ENCODE results near the gene CP. TPM values are rescaled to one million over a fixed set of nuclear protein-coding genes. Genes with fewer than 3 reads are reported as not detected.

The CP gene
- total and polyA plus RNA-seq, 2 of the 13 experiments (the other 11 are each of a cell fraction or from before 2014, with no cell fraction given): 42.6 to 789 TPM

DNA sequence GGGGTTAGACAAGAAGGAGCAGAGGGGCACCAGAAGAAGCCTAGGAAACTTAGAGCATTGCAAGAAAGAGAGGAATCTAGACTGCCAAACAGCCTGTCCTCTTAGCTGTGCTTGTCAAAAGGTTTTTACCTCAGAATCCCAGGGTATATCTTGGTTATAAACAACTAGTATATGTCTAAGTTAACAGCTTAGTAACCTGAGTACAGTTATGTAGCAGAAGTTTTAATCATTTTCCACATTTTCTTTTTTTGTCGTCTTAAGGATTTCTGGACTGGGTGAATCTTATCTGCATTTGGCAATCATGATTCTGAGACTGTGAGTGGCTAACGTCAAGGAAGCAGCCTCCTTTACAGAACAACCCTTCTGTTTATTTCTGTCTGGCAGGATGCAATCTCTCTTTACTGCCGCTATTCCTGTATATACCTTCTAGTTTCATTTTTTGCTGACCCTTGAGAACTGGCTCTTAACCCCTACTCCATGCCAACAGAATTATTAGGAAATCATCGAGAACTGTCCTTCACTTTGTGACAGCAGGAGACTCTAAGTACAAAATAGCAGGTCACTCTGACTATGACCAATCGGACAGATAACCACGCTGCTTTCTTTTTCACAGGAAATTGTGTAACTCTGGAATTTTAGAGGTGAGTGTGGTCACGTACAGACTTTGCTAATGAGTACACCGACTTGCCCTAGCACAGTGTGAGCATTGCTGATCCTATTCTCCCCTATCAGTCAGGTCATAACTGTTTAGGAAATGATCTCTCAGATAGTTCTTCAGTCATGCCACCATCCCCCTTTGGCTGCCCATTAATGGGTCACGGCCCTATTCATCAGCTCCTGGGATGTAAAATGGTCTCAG lies 3.3 kb upstream of the CP start (continued):
- TF ChIP-seq SPEN (CRISPR knock-in tag; IDR thresholded peaks at IDR 0.05; ENCODE audit: low read depth): peak; percentile 63; the same call in 1 of the 2 replicates
- TF ChIP-seq ZFY (CRISPR knock-in tag; IDR thresholded peaks at IDR 0.05): no peak
- peak; percentile 43; the same call in 1 of the 2 replicates for TF ChIP-seq SNAI1 (CRISPR knock-in tag; IDR thresholded peaks at IDR 0.05; ENCODE audit: borderline replicate concordance)
- peak; percentile 71; the same call in 1 of the 2 replicates for TF ChIP-seq YEATS4 (CRISPR knock-in tag; IDR thresholded peaks at IDR 0.05; ENCODE audit: borderline replicate concordance)
- TF ChIP-seq, protein P1, sequence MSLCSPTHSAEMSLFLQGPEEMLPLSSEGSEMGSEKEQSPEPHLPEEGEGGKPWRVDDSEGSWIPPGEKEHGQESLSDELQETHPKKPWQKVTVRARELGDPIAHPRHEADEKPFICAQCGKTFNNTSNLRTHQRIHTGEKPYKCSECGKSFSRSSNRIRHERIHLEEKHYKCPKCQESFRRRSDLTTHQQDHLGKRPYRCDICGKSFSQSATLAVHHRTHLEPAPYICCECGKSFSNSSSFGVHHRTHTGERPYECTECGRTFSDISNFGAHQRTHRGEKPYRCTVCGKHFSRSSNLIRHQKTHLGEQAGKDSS (CRISPR knock-in tag; IDR thresholded peaks at IDR 0.05; ENCODE audit: borderline replicate concordance, low read depth): no peak
- TF ChIP-seq YY1 (IDR thresholded peaks at IDR 0.05; ENCODE audit: insufficient read depth, insufficient replicate concordance, low read depth, low read length): peak; percentile 3
- TF ChIP-seq, protein P2, sequence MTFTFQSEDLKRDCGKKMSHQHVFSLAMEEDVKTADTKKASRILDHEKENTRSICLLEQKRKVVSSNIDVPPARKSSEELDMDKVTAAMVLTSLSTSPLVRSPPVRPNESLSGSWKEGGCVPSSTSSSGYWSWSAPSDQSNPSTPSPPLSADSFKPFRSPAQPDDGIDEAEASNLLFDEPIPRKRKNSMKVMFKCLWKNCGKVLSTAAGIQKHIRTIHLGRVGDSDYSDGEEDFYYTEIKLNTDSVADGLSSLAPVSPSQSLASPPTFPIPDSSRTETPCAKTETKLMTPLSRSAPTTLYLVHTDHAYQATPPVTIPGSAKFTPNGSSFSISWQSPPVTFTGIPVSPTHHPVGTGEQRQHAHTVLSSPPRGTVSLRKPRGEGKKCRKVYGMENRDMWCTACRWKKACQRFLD (CRISPR knock-in tag; IDR thresholded peaks at IDR 0.05; ENCODE audit: borderline replicate concordance): no peak
- TF ChIP-seq CHCHD3 (CRISPR knock-in tag; IDR thresholded peaks at IDR 0.05): no peak
- no peak for TF ChIP-seq SMAD1 (CRISPR knock-in tag; IDR thresholded peaks at IDR 0.05; ENCODE audit: borderline replicate concordance, low read depth)
- TF ChIP-seq ZNF550 (CRISPR knock-in tag; IDR thresholded peaks at IDR 0.05; ENCODE audit: borderline replicate concordance): no peak
- no peak for TF ChIP-seq KDM5B (CRISPR knock-in tag; IDR thresholded peaks at IDR 0.05; ENCODE audit: borderline replicate concordance)
- TF ChIP-seq ZNF792 (CRISPR knock-in tag; IDR thresholded peaks at IDR 0.05): peak; percentile 92
- TF ChIP-seq JUN (CRISPR knock-in tag; IDR thresholded peaks at IDR 0.05): peak; percentile 16; the same call in 1 of the 2 replicates
- TF ChIP-seq PAX8 (CRISPR knock-in tag; IDR thresholded peaks at IDR 0.05; ENCODE audit: borderline replicate concordance): no peak
- 0 out of 2 replicates have a peak, but pooled peaks have one; percentile 71 for TF ChIP-seq MBD4 (IDR thresholded peaks at IDR 0.05; ENCODE audit: borderline replicate concordance, low read length)
- TF ChIP-seq, protein P3, sequence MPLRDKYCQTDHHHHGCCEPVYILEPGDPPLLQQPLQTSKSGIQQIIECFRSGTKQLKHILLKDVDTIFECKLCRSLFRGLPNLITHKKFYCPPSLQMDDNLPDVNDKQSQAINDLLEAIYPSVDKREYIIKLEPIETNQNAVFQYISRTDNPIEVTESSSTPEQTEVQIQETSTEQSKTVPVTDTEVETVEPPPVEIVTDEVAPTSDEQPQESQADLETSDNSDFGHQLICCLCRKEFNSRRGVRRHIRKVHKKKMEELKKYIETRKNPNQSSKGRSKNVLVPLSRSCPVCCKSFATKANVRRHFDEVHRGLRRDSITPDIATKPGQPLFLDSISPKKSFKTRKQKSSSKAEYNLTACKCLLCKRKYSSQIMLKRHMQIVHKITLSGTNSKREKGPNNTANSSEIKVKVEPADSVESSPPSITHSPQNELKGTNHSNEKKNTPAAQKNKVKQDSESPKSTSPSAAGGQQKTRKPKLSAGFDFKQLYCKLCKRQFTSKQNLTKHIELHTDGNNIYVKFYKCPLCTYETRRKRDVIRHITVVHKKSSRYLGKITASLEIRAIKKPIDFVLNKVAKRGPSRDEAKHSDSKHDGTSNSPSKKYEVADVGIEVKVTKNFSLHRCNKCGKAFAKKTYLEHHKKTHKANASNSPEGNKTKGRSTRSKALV (CRISPR knock-in tag; IDR thresholded peaks at IDR 0.05): peak; percentile 44; the same call in 1 of the 2 replicates
- peak; percentile 46 for TF ChIP-seq ONECUT2 (CRISPR knock-in tag; IDR thresholded peaks at IDR 0.05)
- TF ChIP-seq ZFP90 (CRISPR knock-in tag; IDR thresholded peaks at IDR 0.05; ENCODE audit: borderline replicate concordance): peak; percentile 74; the same call in 1 of the 2 replicates
- no peak for TF ChIP-seq KLF15 (CRISPR knock-in tag; IDR thresholded peaks at IDR 0.05; ENCODE audit: borderline replicate concordance)
- peak; percentile 95 for TF ChIP-seq SMYD3 (CRISPR knock-in tag; IDR thresholded peaks at IDR 0.05)
- peak; percentile 17 to 79; a peak in 2 of 4 replicates for TF ChIP-seq NR2F1 (CRISPR knock-in tag; IDR thresholded peaks at IDR 0.05)
- TF ChIP-seq ZNF879 (CRISPR knock-in tag; IDR thresholded peaks at IDR 0.05): no peak
- no peak for TF ChIP-seq ZMAT3 (CRISPR knock-in tag; conservative IDR thresholded peaks at IDR 0.05)
- TF ChIP-seq TOE1 (CRISPR knock-in tag; IDR thresholded peaks at IDR 0.05): 0 out of 2 replicates have a peak, but pooled peaks have one; percentile 73
- peak; percentile 96 for TF ChIP-seq IRF2 (CRISPR knock-in tag; IDR thresholded peaks at IDR 0.05)
- peak; percentile 32; the same call in 1 of the 2 replicates for TF ChIP-seq SATB2 (CRISPR knock-in tag; IDR thresholded peaks at IDR 0.05)

All from HepG2 (cell line).